Activated T-cell treated with anti-CD3 and anti-CD28 coated beads, Interleukin-2, amount 50 U/mL, for 48 hours (primary cell): ENCODE data around the gene RBCK1.
"Not testable (repeated sequence)": the region's sequence is repeated elsewhere in the genome, so short reads cannot be mapped to it uniquely, and the experiment has no call there.

ENCODE experiments used
- DNase-seq, 2 experiments: peaks; one replicate each; pipeline ENCODE4 v3.0.0-alpha.2; 2020

RBCK1 gene

DNA sequence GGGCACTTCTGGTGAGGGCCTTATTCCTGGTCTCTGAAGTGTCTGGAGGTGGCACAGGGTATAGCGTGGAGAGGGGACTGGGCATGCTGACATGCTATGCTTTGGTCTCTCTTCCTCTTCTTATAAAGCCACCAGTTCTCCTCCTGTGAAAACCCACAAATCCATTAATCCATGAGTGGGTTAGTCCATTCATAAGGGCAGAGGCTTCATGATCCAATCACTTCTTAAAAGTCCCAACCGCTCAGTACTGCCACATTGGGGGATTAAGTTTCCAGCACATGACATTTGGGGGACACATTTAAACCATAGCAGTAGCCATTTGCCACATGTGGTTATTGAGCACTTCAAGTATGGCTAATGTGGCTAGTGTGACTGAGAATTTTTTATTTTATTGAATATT lies 31.3 kb upstream of the RBCK1 start:
- DNase-seq, result no peak

DNA sequence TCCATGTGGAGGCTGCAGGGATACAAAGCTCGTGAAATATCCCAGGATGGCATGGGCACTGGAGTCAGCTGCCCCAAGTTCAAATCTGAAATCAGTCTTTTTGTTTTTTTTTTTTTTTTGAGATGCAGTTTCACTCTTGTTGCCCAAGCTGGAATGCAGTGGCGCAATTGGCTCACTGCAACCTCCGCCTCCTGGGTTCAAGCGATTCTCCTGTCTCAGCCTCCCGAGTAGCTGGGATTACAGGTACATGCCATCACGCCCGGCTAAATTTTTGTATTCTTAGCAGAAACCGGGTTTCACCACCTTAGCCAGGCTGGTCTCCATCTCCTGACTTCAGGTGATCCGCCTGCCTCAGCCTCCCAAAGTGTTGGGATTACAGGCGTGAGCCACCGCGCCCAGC lies 30.5 kb upstream of the RBCK1 start:
- not testable (repeated sequence) for DNase-seq

DNA sequence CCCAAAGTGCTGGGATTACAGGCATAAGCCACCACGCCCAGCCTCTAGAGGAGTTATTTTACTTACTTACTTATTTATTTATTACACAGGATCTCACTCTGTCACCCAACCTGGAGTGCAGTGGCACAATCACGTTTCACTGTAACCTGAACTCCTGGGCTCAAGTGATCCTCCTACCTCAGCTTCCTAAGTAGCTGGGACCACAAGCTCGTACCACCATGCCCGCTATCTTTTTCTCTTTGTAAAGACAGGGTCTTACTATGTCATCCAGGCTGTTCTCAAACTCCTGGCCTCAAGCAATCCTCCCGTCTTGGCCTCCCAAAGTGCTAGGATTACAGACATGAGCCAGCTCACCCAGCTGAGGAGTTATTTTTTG lies 29.1 kb upstream of the RBCK1 start:
- DNase-seq, result no peak

DNA sequence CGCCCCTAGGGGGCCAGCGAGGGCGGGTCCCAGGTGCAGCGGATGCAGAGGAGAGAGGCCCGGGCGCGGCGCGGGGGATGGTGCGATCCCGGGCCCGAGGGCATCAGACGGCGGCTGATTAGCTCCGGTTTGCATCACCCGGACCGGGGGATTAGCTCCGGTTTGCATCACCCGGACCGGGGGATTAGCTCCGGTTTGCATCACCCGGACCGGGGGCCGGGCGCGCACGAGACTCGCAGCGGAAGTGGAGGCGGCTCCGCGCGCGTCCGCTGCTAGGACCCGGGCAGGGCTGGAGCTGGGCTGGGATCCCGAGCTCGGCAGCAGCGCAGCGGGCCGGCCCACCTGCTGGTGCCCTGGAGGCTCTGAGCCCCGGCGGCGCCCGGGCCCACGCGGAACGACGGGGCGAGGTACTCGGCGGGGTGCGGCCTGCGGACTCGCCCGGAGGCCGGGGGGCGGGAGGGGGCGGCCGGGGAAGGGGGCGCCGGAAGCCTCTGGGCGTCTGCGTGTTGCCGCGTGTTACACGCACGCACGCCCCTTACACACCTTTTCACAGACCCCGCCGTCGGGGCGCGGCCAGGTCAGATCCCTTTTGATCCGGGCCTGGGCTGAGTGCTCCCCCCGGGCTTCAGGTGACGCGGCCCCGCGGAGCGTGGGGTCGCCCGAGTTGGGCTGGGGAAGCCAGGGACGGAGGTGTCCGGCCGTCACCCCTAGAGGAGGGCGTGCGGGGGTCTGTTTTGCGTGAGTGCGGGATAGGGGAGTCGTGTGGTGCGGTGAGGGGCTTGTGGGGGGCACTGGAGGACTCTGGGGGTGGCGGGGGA lies 27.1 kb upstream of the RBCK1 start:
- DNase-seq, result peak; percentile 80 to 84

DNA sequence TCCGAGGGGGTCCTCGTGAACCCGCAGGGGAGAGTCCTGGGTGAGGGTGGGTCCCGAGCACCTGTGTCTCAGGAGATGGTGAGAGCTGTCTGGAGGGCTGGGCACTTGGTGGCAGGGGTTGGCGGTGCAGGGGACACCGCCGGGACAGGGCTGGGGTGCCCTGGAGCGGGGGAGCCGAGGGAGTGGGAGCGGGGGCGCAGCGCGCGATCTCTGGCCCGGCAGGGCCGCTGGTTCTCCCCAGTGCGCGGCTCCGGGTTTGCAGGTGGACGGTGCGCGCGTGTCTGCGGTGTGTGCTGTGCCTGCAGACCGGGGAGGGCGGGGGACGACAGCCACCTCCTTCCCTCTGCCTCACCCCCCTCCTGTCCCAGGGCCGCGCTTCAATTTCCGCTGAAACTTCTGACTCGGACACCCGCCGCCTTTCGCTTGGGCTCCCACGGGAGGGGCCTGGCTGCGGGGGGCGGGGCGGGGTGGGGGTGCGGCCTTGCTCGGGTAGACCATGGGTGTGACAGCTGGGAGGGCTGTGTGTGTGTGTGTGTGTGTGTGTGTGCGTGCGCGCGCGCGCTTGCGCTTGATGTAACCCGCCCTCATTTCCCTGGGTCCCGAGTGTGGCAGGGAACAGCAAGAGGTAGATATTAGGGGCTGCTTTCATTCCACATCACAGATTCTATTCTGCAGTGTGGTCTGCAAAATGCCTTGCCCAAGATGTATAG lies 26.4 kb upstream of the RBCK1 start:
- DNase-seq, result peak; percentile 83 to 86

DNA sequence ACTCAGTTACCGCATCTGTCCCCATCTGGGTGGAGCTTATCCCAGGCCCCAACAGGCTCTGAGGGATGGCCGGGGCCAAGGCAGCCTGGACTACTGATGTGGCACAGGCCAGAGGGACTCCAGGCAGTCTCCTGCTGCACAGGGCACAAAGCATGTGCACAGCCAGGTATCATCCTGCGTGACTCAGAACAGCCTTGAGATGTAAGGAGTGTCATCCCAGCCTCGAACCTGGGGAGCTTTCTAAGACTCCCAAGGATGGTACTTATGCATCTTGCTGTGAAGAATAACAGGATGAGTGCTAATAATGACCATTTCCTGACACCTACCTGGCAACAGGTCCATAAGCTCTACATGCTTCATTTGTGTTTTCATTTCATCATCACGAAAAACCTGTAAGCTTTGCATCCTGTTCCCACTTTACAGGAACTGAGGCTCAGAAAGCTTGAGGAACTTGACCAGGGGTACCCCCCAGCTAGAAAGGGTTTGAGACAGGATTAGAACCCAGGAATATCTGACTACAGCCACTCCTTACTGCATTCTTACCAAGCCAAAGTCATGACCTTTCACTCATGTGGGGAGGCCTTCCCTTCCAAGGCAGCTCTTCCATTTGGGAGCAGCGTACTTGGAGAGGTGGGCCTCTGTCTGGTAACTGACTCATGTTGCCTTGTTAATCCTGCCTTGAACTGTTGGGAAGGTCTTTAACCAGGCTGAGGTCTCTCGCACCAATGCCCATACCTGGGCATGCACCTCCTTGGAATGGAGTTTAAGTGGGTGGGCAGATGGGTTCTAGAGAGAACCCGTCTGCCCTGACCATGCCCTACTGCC lies 25.6 kb upstream of the RBCK1 start:
- no peak for DNase-seq

DNA sequence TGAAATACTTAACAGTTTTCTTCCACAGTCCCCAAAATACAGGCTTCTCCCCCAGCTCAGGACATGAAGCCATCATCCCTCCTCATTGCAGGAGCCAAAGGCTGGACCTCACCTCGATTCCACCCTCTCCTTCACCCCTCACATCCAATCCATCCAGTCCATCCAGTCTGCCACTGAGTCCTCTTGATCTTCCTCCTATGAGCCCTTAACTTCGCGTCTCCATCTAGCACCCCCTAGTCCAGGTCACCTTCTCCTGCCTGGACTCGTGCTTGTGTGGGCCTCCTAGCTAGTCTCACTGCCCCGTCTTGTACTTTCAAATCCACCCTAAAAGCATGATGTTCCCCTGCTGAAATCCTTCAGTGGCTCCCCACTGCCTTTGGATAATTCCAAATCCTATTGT lies 24.2 kb upstream of the RBCK1 start:
- DNase-seq, result no peak

DNA sequence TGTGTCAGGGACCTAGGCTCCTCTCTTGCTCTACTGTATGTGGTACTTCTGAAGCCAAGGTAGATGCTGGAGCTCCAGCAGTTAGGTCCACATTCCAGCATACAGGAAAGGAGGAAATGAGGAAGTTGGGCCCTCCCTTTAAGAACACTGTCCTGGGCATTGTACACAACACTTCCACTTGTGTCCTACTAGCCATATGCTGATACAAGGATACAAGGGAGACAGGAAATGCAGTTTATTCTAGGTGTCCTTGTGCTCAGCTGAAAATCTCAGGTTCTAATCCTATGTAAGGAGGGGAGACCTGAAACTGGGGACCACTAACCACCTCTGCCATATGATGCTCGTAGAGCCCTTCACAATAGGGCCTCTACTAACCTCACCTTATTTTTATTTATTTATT lies 23.4 kb upstream of the RBCK1 start:
- no peak for DNase-seq

DNA sequence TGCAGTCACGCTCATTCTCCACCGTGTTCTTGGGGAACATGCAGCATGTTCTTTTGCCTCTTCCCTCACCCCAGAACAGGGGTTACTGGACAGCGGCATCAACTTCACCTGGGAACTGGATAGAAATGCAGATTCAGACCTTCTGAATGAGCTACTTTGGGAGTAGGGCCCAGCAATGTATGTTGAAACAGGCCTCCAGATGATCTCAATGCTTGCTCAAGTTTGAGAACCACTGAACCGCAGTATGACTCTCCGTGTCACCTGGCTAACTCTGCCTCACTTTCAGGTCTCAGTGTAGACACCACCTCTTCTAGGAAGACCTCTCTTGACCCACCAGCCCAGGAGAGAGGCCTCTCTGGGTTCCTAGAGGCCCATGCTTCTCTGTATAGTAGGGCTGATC lies 22.7 kb upstream of the RBCK1 start:
- no peak for DNase-seq

DNA sequence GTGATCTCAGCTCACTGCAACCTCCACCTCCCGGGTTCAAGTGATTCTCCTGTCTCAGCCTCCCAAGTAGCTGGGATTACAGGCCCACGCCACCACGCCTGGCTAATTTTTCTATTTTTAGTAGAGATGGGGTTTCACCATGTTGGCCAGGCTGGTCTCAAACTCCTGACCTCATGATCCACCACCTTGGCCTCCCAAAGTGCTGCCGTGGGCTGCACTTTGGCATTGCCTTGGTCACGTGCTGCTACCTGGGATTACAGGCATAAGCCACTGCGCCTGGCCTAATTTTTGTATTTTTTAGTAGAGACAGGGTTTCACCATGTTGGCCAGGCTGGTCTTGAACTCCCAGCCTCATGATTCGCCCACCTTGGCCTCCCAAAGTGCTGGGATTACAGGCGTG lies 21.5 kb upstream of the RBCK1 start:
- DNase-seq, result not testable (repeated sequence)

DNA sequence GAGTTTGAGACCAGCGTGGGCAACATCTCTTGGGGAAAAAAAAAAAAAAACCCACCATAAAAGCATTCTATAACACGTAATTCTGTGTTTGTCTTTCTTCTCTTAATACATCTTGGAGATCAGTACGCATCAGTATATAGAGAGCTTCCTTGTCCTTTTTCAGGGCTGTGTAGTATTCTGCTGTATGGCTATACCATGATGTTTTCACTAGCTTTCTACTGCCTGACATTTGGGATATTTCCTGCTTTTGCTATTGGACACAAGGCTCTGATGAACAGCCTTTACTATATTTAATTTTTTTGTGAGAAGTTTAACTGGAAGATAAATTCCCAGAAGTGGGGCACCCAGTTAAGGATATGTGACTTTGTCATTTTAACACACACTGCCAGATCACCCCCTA lies 20.6 kb upstream of the RBCK1 start:
- DNase-seq, result no peak

DNA sequence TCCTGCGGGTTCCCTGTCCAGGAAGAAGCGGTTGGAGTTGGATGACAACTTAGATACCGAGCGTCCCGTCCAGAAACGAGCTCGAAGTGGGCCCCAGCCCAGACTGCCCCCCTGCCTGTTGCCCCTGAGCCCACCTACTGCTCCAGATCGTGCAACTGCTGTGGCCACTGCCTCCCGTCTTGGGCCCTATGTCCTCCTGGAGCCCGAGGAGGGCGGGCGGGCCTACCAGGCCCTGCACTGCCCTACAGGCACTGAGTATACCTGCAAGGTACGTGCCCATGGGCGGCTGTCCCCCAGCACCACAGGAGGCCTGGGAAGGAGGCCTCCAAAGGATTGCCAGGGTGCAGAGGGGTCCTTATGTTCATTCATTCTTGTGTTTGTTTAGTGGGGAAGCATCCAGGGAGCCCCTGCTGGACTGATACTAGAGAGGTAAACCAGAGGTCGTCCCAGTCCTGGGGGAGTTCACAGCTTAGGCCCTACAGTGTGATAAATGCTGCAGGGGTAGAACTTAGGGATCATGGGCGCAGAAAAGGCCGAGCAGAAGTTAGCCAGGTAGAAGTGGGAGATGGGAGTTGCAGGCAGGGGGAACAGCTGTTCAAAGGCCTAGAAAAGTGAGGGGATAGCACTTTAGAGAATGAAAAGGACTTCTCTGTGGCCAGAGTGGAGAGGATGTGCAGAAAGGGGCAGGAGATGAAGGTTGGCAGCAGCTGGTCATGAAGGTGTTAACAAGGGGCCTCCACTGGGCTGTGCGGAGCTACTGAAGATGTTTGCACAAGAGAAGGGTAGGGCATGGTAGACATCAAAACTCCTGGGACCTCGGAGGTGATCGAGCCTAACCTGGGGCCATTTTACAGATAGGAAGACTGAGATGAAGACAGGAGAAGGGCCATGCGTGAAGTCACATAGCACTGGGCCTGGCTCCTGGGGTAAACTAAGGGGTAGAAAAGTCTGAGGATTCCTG lies 19.8 kb upstream of the RBCK1 start:
- no peak for DNase-seq

DNA sequence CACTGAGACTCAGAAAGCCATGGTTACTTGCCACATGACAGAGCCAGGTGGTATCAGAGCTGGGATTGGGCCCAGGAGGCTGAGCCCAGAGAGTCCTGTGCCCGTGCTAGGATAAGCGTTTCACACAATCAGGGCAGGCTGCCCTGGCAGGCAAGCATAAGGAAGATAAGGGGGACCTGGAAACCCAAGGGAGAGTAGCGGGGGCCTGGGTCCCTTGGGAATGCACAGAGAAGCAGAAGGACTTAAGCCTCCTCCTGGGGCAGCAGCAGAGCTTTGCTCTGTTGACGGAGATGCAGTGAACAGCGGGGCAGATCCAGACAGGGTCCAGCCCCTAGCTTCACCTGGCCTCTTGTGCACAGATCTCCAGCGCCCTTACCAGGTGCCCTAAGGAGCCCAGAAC lies 18.9 kb upstream of the RBCK1 start:
- no peak for DNase-seq

DNA sequence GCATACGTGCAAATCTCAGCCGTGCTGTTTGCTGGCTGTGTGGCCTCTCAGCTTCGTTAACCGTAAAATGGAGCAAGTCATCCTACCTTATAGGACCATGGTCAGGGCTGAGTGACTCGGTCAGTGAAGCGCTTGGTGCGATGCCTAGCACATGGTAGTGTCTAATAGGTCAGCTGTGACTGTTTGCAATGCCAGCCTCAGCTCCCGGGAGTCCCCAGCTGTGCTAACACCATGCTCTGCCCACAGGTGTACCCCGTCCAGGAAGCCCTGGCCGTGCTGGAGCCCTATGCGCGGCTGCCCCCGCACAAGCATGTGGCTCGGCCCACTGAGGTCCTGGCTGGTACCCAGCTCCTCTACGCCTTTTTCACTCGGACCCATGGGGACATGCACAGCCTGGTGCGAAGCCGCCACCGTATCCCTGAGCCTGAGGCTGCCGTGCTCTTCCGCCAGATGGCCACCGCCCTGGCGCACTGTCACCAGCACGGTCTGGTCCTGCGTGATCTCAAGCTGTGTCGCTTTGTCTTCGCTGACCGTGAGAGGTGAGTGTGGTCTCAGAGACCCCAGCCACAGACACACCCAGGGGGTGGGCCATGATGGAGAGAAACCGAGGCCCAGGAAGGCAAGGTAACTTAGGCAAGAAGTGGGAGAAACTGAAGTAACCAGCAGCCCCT lies 16.9 kb upstream of the RBCK1 start:
- no peak for DNase-seq

DNA sequence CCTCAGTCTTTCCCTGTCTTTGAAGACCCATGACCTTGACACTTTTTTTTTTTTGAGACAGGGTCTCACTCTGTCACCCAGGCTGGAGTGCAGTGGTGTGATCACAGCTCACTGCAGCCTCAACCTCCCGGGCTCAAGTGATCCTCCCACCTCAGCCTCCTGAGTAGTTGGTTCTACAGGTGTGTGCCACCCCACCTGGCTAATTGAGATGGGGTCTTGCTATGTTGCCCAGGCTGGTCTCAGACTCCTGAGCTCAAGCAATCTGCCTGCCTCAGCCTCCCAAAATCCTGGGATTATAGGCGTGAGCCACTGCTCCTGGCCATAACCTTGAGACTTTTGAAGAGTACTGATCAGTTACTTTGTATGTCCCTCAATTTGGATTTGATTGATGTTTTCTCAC lies 14.8 kb upstream of the RBCK1 start:
- not testable (repeated sequence) for DNase-seq

DNA sequence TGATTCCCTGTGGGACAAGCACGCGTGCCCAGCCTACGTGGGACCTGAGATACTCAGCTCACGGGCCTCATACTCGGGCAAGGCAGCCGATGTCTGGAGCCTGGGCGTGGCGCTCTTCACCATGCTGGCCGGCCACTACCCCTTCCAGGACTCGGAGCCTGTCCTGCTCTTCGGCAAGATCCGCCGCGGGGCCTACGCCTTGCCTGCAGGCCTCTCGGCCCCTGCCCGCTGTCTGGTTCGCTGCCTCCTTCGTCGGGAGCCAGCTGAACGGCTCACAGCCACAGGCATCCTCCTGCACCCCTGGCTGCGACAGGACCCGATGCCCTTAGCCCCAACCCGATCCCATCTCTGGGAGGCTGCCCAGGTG lies 11.9 kb upstream of the RBCK1 start:
- DNase-seq, result no peak

DNA sequence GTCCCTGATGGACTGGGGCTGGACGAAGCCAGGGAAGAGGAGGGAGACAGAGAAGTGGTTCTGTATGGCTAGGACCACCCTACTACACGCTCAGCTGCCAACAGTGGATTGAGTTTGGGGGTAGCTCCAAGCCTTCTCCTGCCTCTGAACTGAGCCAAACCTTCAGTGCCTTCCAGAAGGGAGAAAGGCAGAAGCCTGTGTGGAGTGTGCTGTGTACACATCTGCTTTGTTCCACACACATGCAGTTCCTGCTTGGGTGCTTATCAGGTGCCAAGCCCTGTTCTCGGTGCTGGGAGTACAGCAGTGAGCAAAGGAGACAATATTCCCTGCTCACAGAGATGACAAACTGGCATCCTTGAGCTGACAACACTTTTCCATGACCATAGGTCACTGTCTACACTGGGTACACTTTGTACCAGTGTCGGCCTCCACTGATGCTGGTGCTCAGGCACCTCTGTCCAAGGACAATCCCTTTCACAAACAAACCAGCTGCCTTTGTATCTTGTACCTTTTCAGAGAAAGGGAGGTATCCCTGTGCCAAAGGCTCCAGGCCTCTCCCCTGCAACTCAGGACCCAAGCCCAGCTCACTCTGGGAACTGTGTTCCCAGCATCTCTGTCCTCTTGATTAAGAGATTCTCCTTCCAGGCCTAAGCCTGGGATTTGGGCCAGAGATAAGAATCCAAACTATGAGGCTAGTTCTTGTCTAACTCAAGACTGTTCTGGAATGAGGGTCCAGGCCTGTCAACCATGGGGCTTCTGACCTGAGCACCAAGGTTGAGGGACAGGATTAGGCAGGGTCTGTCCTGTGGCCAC lies 11.3 kb upstream of the RBCK1 start:
- DNase-seq, result no peak

DNA sequence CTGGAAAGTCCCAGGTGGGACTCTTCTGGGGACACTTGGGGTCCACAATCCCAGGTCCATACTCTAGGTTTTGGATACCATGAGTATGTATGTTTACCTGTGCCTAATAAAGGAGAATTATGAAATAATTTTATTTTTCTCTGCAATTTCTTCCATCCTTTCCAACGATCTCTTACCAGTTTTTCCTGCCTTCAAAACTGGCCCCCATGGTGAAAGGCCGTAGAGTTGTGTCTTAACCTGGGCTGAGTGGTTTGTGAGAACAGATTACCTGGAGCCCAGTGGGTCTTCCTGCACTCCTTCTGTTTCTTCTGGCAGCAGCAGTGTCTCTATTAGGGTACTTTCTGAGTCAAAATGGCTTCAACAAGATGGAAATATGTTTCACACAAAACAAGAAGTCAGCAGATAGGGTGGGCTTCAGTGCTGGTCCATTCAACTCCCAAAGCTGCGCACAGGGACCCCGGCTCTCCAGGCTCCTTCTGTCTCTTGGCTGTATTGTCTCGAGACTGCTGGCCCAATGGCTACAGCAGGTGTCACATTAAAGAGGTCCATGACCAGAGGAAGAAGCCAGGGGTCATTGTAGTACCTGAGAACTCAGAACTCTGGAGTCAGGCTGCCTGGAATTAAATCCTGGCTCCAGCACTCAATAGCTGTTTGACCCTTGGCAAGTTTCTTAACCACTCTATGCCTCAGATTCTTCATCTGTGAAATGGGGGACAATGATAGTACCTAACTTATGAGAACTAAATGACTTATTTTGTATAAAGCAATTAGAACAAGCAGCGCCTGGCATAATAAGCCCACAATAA lies 10.5 kb upstream of the RBCK1 start:
- DNase-seq, result no peak

DNA sequence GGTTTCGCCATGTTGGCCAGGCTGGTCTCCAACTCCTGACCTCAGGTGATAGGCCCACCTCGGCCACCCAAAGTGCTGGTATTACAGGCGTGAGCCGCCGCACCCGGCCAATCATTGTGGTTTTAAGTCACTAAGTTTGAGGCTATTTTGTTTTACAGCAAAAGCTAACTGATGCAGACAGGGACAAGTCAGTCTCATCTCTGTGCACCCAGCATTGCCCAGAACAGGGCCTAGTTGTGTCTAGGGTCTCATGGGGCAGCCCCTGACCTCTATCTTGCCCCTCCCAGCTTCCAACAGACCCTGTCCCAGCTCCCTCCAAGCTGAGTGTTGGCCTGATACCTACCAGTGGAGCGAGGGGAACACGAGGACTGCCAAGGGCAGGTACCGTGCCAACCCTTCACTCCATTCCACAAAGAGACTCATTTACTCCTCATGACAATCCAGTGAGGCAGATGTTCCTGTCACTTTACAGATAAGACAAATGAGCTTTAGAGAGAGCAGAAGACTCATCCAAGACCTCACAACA lies 8.9 kb upstream of the RBCK1 start:
- DNase-seq, result no peak

DNA sequence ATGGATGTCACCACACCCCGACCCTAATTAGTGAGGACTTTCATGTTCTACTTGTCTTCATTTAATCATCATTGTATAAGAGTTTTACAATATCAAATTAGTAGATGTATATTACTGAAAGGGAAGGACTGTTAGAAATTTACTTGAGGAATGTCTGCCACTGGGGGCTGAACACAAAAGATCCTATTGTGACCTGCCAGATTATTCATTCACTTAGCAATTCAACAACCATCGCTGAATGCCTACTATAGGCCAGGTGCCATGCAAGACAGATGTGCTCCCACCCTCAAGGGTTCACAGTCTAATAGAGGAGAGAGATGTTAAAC lies 8.0 kb upstream of the RBCK1 start:
- DNase-seq, result no peak
